GM12864 (cell line): ENCODE measurements around the gene HSP90AB1.
A peak's percentile ranks its signal among the peaks of the same experiment; 100 is the strongest.

Source experiments
- DNase-seq: peaks from one replicate; pipeline ENCODE4 v3.0.0-alpha.2; 2011; ENCODE audit warnings: low read depth
- H3K4me3 ChIP-seq: 2 replicates; pipeline ENCODE4 v1.5.1; 2011; ENCODE audit warnings: mild to moderate bottlenecking, low read depth, low read length, control low read depth
- CTCF ChIP-seq: IDR thresholded peaks from 2 replicates; pipeline ENCODE4 v1.5.1; 2011; ENCODE audit warnings: low read depth, mild to moderate bottlenecking, moderate library complexity, low read length, control low read depth, inconsistent platforms; ENCODE audit errors: missing control alignments

Gene HSP90AB1

GRCh38 chr6:44222486-44223318 lies 24.2 kb upstream of the HSP90AB1 start:
- TF ChIP-seq CTCF = no peak

DNA sequence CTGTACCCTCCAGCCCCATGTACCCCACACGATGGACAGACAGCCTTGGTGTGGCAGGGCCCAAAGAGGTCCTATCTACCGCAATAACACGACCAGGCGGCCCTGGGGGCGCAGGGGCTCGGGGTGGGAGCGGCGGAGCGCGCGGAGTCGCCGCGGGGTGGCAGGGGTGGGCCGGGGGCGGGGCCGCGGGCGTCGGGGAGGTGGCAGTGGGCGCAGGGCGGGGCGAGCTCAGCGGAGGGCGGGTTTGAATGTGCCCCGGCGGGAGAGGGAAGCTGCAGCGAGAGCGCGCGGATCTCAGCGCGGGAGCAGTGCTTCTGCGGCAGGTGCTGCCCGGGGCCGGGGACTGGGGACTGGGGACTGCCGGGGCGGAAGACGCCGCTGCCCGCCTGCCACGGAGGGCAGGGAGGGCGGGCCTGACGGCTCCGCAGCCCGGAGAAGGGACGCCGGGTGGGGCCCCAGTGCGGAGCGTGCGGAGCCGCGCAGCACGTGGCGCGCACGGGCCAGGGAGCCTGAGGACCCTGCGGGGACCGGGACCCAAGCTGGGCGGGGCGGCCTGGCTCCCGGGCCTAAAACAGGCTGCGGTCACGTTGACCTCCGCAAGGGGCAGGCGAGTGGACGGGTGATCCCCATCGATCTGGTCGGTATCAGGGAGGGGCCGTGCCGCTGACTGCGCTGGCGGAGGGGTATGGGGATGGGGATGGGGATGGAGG lies 23.4 kb upstream of the HSP90AB1 start, which contains the start of gene SLC29A1:
TSS of gene SLC29A1 (plus strand) at position 277 of the 710 bp plus-strand sequence. CDS start 3,719 bp downstream, outside the sequence.
- peak; percentile 37 for TF ChIP-seq CTCF
- H3K4me3 ChIP-seq = peak within 1 kb of the TSS; percentile 78
- DNase-seq = no peak

More at GRCh38 chr6:44222486-44223318, 24.2 kb upstream of the HSP90AB1 start:
- no peak for DNase-seq
- H3K4me3 ChIP-seq = peak overlapping the region; percentile 59

GRCh38 chr6:44224029-44224964 lies 22.6 kb upstream of the HSP90AB1 start:
- H3K4me3 ChIP-seq = peak overlapping the region; percentile 78
- peak; percentile 19 for TF ChIP-seq CTCF
- no peak for DNase-seq

GRCh38 chr6:44224965-44225305 lies 22.0 kb upstream of the HSP90AB1 start:
- H3K4me3 ChIP-seq = peak overlapping the region; percentile 78
- no peak for DNase-seq
- no peak for TF ChIP-seq CTCF

DNA sequence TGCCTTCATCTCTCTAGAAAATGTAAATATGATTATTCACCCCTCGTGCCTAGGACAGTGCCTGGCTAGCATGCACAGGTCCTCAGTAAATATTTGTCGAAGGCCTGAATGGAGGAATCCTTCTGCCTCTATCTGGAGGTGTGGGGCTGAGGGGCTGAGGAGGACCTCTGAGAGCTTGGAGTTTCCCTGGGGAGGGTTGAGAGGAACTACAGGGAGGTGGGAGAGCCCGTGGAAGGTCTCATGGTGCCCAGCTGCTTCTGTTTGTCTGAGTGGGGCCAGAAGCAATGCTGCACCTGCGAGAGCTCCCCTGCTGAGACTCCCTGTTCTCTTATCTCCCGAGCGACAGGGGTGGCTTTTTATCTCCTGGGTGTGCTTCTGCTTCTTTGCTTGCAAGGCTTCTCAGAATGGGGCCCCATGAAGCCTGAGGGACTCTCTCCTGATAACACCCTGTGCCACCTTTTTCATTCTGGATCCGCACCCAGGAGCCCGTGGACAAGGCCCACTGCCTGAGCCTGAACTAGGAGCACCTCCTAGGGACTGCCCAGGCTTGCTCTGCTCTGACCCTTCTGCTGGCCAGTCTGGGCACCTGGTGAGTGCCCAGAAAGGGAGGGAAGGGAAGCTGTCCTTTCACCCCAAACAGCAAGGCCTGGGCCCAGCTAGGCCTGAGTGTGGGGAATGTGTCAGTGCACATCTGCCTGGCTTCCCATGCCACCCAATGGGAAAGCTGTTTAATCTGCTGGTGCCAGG lies 21.1 kb upstream of the HSP90AB1 start:
- DNase-seq = no peak
- TF ChIP-seq CTCF = no peak
- H3K4me3 ChIP-seq = no peak overlapping the region

DNA sequence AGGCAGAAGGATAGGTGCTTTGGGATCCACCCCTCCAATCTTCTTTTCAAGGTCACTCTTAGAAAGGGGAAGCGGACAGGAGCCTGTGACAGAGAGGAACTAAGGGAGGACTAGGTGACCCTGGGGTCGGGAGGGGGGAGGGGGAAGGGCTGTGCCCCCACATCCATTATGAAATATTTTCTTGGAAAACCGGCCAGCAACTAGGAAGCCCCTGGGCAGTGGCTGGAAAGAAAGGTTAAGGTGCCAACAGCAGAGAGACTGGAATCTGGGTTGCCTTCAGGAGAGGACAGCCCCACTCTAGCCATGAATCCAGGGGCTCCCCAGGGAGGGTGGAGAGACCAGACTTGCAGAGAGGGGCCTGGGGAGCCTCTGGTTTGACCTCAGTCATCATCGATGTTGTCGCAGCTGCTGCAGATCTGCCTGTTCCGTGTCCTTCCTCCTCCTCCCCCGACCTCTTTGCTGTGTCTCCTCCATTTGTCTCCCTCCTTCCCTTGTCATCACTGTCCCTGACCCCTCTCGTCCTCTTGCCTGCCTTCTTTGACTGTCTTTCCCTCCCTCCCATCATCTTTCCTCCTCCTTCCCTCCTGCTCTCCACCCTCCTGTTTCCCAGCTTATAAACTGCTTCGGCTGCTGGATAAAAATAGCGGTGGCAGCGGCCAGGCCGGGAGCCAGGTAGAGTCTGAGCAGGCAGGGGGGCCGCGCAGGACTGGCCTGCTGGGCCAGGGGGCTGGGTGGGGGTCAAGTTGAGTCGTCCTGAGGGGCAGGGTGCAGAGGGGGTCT lies 20.3 kb upstream of the HSP90AB1 start:
- H3K4me3 ChIP-seq = no peak overlapping the region
- no peak for DNase-seq
- no peak for TF ChIP-seq CTCF
